SU-DHL-6 (cell line): ENCODE data around the gene PPP2R5B.

Experiments
- H2AFZ ChIP-seq: fragments of 200-600 bp; sonication (generic); 2 replicates; pipeline ENCODE4 v1.6.1; 2014; ENCODE audit warnings: low read depth, mild to moderate bottlenecking, moderate library complexity, mixed read lengths, antibody characterized with exemption, low read length; ENCODE audit not compliant: severe bottlenecking
- H3F3A ChIP-seq: fragments of 200-600 bp; shearing (Covaris generic); 2 replicates; pipeline ENCODE4 v1.6.0; 2016; ENCODE audit warnings: antibody characterized with exemption, mild to moderate bottlenecking; ENCODE audit not compliant: insufficient read depth
- H3K27ac ChIP-seq: fragments of 200-600 bp; sonication (generic); 2 replicates; pipeline ENCODE4 v1.5.1; 2016; ENCODE audit warnings: low read depth, mild to moderate bottlenecking, low read length, moderate library complexity, mixed read lengths
- H3K27me3 ChIP-seq: fragments of 200-600 bp; sonication (generic), shearing (Covaris generic); 2 replicates; pipeline ENCODE4 v1.6.0; 2014; ENCODE audit warnings: mild to moderate bottlenecking, low read length
- H3K36me3 ChIP-seq: fragments of 200-600 bp; sonication (generic); 2 replicates; pipeline ENCODE4 v1.6.1; 2014; ENCODE audit warnings: mild to moderate bottlenecking, low read length, mixed read lengths
- H3K4me2 ChIP-seq: fragments of 300-600, 200-600 bp; shearing (Covaris generic), sonication (generic); 2 replicates; pipeline ENCODE4 v1.6.0; 2014; ENCODE audit warnings: low read length, low read depth, mild to moderate bottlenecking; ENCODE audit not compliant: poor library complexity, severe bottlenecking
- H3K4me3 ChIP-seq: fragments of 200-600 bp; sonication (generic); 2 replicates; pipeline ENCODE4 v1.5.1; 2014; ENCODE audit warnings: antibody characterized with exemption, low read length, mild to moderate bottlenecking, mixed read lengths; ENCODE audit not compliant: insufficient read depth, poor library complexity, severe bottlenecking
- H3K79me2 ChIP-seq: fragments of 200-600 bp; sonication (generic); 2 replicates; pipeline ENCODE4 v1.6.1; 2014; ENCODE audit warnings: mild to moderate bottlenecking, low read length, moderate library complexity; ENCODE audit not compliant: insufficient read depth
- H3K9ac ChIP-seq: fragments of 200-600 bp; sonication (generic); 2 replicates; pipeline ENCODE4 v1.7.0; 2014; ENCODE audit warnings: mild to moderate bottlenecking, low read length
- H3K9me2 ChIP-seq: fragments of 200-600 bp; sonication (generic); replicated peaks from 2 replicates; pipeline ENCODE4 v1.6.1; 2014; ENCODE audit warnings: low read length; ENCODE audit not compliant: insufficient read depth
- H3K9me3 ChIP-seq: fragments of 200-600 bp; sonication (generic); 2 replicates; pipeline ENCODE4 v1.6.1; 2014; ENCODE audit warnings: low read length, mixed read lengths; ENCODE audit not compliant: insufficient read depth
- H4K20me1 ChIP-seq: fragments of 200-600 bp; sonication (generic); 2 replicates; pipeline ENCODE4 v1.6.1; 2014; ENCODE audit warnings: low read depth, mild to moderate bottlenecking, antibody characterized with exemption, low read length, moderate library complexity, mixed read lengths
- CTCF ChIP-seq: fragments of 200-600 bp; sonication (generic); IDR thresholded peaks from one replicate; pipeline ENCODE4 v1.5.1; 2017; ENCODE audit warnings: antibody characterized with exemption, mild to moderate bottlenecking, low read length, moderate library complexity; ENCODE audit not compliant: insufficient read depth, poor library complexity, severe bottlenecking
- EZH2phosphoT487 ChIP-seq: fragments of 200-600 bp; sonication (generic), shearing (Covaris generic); conservative IDR thresholded peaks from 2 replicates; pipeline ENCODE4 v1.6.1; 2018; ENCODE audit warnings: mild to moderate bottlenecking, antibody characterized with exemption, low read length, moderate library complexity, mixed read lengths

The PPP2R5B gene

GRCh38 chr11:64933213-64933934, 8.9 kb downstream of the PPP2R5B start:
- H3K27me3 ChIP-seq: no peaks in the 10 kb centered on the region
- TF ChIP-seq EZH2phosphoT487 (no peak), CTCF (no peak)
- no peaks in the 10 kb centered on the region for H3K9me3 ChIP-seq
- H2AFZ ChIP-seq: no peak overlapping the region
- no peak overlapping the region for H3K4me2 ChIP-seq
- no peaks in the 10 kb centered on the region for H4K20me1 ChIP-seq
- no peak overlapping the region for H3K9ac ChIP-seq
- no peaks in the 10 kb centered on the region for H3K36me3 ChIP-seq
- H3K79me2 ChIP-seq: no peaks in the 10 kb centered on the region
- H3F3A ChIP-seq: no peaks in the 10 kb centered on the region
- no peaks in the 10 kb centered on the region for H3K9me2 ChIP-seq
- no peak overlapping the region for H3K27ac ChIP-seq
- no peak overlapping the region for H3K4me3 ChIP-seq

GRCh38 chr11:64933935-64934681, 9.6 kb downstream of the PPP2R5B start:
- Histone ChIP-seq H3K9ac (no peak overlapping the region), H3K9me2 (no peaks in the 10 kb centered on the region), H3F3A (no peaks in the 10 kb centered on the region), H2AFZ (no peak overlapping the region), H3K27ac (no peak overlapping the region), H3K9me3 (no peaks in the 10 kb centered on the region), H3K27me3 (no peaks in the 10 kb centered on the region), H3K4me3 (no peak overlapping the region), H3K4me2 (no peak overlapping the region), H3K79me2 (no peaks in the 10 kb centered on the region), H3K36me3 (no peaks in the 10 kb centered on the region), H4K20me1 (no peaks in the 10 kb centered on the region)
- TF ChIP-seq EZH2phosphoT487 (no peak), CTCF (no peak)

GRCh38 chr11:64934682-64935358, 10.3 kb downstream of the PPP2R5B start:
- Histone ChIP-seq H3K9ac (no peak overlapping the region), H3K4me2 (no peak overlapping the region), H3K9me3 (no peaks in the 10 kb centered on the region), H3K4me3 (no peak overlapping the region), H2AFZ (no peak overlapping the region), H3K9me2 (no peaks in the 10 kb centered on the region), H3K36me3 (no peaks in the 10 kb centered on the region), H3K27ac (no peak overlapping the region), H4K20me1 (no peaks in the 10 kb centered on the region), H3F3A (no peaks in the 10 kb centered on the region), H3K79me2 (no peaks in the 10 kb centered on the region), H3K27me3 (no peaks in the 10 kb centered on the region)
- no peak for TF ChIP-seq CTCF
- no peak for TF ChIP-seq EZH2phosphoT487
